Measurements from ENCODE around the gene CRIP2. TPM values are rescaled to one million over a fixed set of nuclear protein-coding genes. Genes with fewer than 3 reads are reported as not detected.

The CRIP2 gene
- total and polyA plus RNA-seq, 2 of the 8 experiments (the other 6 are each of a cell fraction or from before 2014, with no cell fraction given): 4.2 to 13.5 TPM

- Histone ChIP-seq H3K36me3 (ENCODE audit: control insufficient read depth in 2 of 4, insufficient read depth in 4 of 4, low read length in 3 of 4) (peaks cover 0 to 11% (median under 1%) of the 10 kb centered on the region in 4 experiments; a peak in 3 of 8 replicates), H2AK5ac (ENCODE audit: low read depth, low read length) (no peak overlapping the region), H2BK20ac (ENCODE audit: low read length) (no peak overlapping the region), H3K14ac (ENCODE audit: insufficient read length) (no peak overlapping the region), H3K4me1 (replicated peaks in 1 of 4; ENCODE audit: control insufficient read depth in 3 of 4, insufficient read depth in 4 of 4, low read length in 3 of 4) (peaks cover 0 to 5% (median 4%) of the 10 kb centered on the region in 4 experiments; a peak in 5 of 7 replicates), H3K9ac (replicated peaks in 1 of 4; ENCODE audit: extremely low read depth in 1 of 4, low read depth in 3 of 4, low read length in 3 of 4) (no peak overlapping the region), H3K23ac (ENCODE audit: insufficient read length) (no peak overlapping the region), H4K8ac (ENCODE audit: extremely low read depth, insufficient read depth, low read length) (no peak overlapping the region), H4K5ac (ENCODE audit: insufficient read length, low read depth, low read length) (no peak overlapping the region), H3K56ac (replicated peaks; ENCODE audit: insufficient read length, low read depth, low read length) (no peak overlapping the region), H2BK15ac (ENCODE audit: low read length) (no peak overlapping the region), H3K18ac (ENCODE audit: extremely low read depth, low read length) (no peak overlapping the region), H2BK5ac (ENCODE audit: low read depth, low read length) (no peak overlapping the region), H3K4me2 (ENCODE audit: insufficient read depth in 1 of 2, low read depth in 2 of 2, low read length in 2 of 2) (no peak overlapping the region), H2AFZ (ENCODE audit: low read length) (no peak overlapping the region), H2BK120ac (replicated peaks; ENCODE audit: low read depth, low read length) (no peak overlapping the region), H3K4me3 (ENCODE audit: extremely low read depth in 1 of 4, insufficient read depth in 2 of 4, low read depth in 3 of 4, low read length in 4 of 4) (no peak overlapping the region), H3K79me1 (ENCODE audit: low read depth, low read length) (peaks cover 15% of the 10 kb centered on the region), H3K27ac (ENCODE audit: low read depth, low read length) (no peak overlapping the region), H3K9me3 (ENCODE audit: insufficient read depth in 2 of 2, low read depth in 1 of 2, low read length in 1 of 2) (no peaks in the 10 kb centered on the region), H4K20me1 (replicated peaks in 1 of 2; ENCODE audit: control insufficient read depth in 1 of 2, insufficient read depth in 2 of 2, low read length in 2 of 2) (peaks cover 42 to 52% of the 10 kb centered on the region in 2 experiments), H3K79me2 (ENCODE audit: control insufficient read depth in 1 of 2, insufficient read depth in 2 of 2, low read length in 2 of 2) (peaks cover 25 to 87% of the 10 kb centered on the region in 2 experiments), H4K91ac (replicated peaks; ENCODE audit: insufficient read length, low read length) (no peak overlapping the region), H2BK12ac (ENCODE audit: low read depth, low read length) (no peak overlapping the region), H3K27me3 (replicated peaks in 1 of 4; ENCODE audit: control insufficient read depth in 3 of 4, extremely low read depth in 1 of 4, insufficient read depth in 3 of 4, low read length in 3 of 4) (no peaks in the 10 kb centered on the region), H3K23me2 (ENCODE audit: low read depth, low read length) (no peaks in the 10 kb centered on the region), H3K4ac (replicated peaks; ENCODE audit: insufficient read length, low read depth, low read length) (no peak overlapping the region)
- DNase-seq (ENCODE audit: low read depth in 1 of 2, low spot score in 2 of 2) (no peak), FAIRE-seq (no peak)
- TF ChIP-seq TBP (IDR thresholded peaks at IDR 0.05; ENCODE audit: low read depth, low read length): no peak
- TF ChIP-seq CEBPB (IDR thresholded peaks at IDR 0.05; ENCODE audit: low read depth, low read length): no peak
- TF ChIP-seq JUND (IDR thresholded peaks at IDR 0.05; ENCODE audit: low read length): no peak
- no peak for TF ChIP-seq BACH1 (IDR thresholded peaks at IDR 0.05; ENCODE audit: low read length)
- TF ChIP-seq CBX5 (IDR thresholded peaks at IDR 0.05; ENCODE audit: low read depth, low read length): no peak
- TF ChIP-seq CBX8 (IDR thresholded peaks at IDR 0.05; ENCODE audit: borderline replicate concordance, low read depth, low read length): no peak
- no peak for TF ChIP-seq POLR2AphosphoS5 (IDR thresholded peaks at IDR 0.05; ENCODE audit: low read depth, low read length)
- no peak for TF ChIP-seq NRF1 (IDR thresholded peaks at IDR 0.05; ENCODE audit: low read depth, low read length)
- TF ChIP-seq ATF3 (IDR thresholded peaks at IDR 0.05; ENCODE audit: insufficient read depth, low read depth, low read length): no peak
- no peak for TF ChIP-seq SIRT6 (IDR thresholded peaks at IDR 0.05; ENCODE audit: low read length)
- TF ChIP-seq EP300 (IDR thresholded peaks at IDR 0.05; ENCODE audit: borderline replicate concordance in 1 of 2, low read depth in 2 of 2, low read length in 2 of 2): no peak
- WGBS, 2 experiments (ENCODE audit: extremely low coverage in 1 of 2, insufficient coverage in 1 of 2, insufficient read length in 1 of 2, insufficient replicate concordance in 2 of 2, low coverage in 1 of 2, low lambda C conversion rate in 2 of 2, missing lambda C conversion rate in 1 of 2): 82% methylated on average over 9 of the region's 9 CpGs; no CpG with 5 or more reads in 1 of the 2 experiments
- POLR2A ChIA-PET (ENCODE audit: partially characterized antibody): interaction anchor here (1.4 to 2.5 kb wide), 2 partner anchors 11 to 49 kb away, joined by 3 to 10 read pairs; no protein-coding TSS in a partner anchor
- CTCF ChIA-PET (ENCODE audit: partially characterized antibody): interaction anchor here (1.9 kb wide), 1 partner anchor 50 kb away, joined by 6 read pairs; no protein-coding TSS in a partner anchor
These were observed 44.1 kb upstream of the CRIP2 start for GRCh38 chr14:105430565-105430964.
